Activated CD4-positive, alpha-beta memory T cell treated with anti-CD3 and anti-CD28 coated beads, Interleukin-2, amount 10 ng/mL, durations not matched to agents 7 days and 5 days (primary cell): ENCODE measurements around the gene MON2. TPM values are rescaled to one million over a fixed set of nuclear protein-coding genes. Genes with fewer than 3 reads are reported as not detected.

ENCODE experiments used
- CTCF ChIA-PET: fragments of 350-600 bp; sonication (Branson Sonifier 250); formaldehyde crosslinking; loops from one replicate; lab custom pipeline; 2021; ENCODE audit warnings: antibody characterized with exemption, inconsistent platforms; lab: Charles Lee
- POLR2A ChIA-PET: fragments of 350-600 bp; sonication (Branson Sonifier 250); formaldehyde crosslinking; loops from one replicate; lab custom pipeline; 2021; ENCODE audit warnings: antibody characterized with exemption; lab: Charles Lee
- DNase-seq: peaks from one replicate; pipeline ENCODE4 v3.0.0-alpha.2; 2020
- H3K27ac Mint-ChIP-seq: one replicate; pipeline ENCODE4 v1.8.0; 2021; ENCODE audit warnings: mild to moderate bottlenecking, mixed read lengths
- H3K27me3 Mint-ChIP-seq: one replicate; pipeline ENCODE4 v1.8.0; 2021; ENCODE audit warnings: mixed read lengths
- H3K36me3 Mint-ChIP-seq: one replicate; pipeline ENCODE4 v1.8.0; 2021; ENCODE audit warnings: low read depth, mixed read lengths
- H3K4me1 Mint-ChIP-seq: one replicate; pipeline ENCODE4 v1.8.0; 2021; ENCODE audit warnings: mixed read lengths
- H3K4me3 Mint-ChIP-seq: one replicate; pipeline ENCODE4 v1.8.0; 2021; ENCODE audit warnings: mild to moderate bottlenecking, mixed read lengths
- H3K9me3 Mint-ChIP-seq: one replicate; pipeline ENCODE4 v1.8.0; 2021; ENCODE audit warnings: mixed read lengths
- total RNA-seq, 2 experiments: library from RNA; stranded (reverse); gene quantifications; one replicate each; pipeline ENCODE4 v1.2.3, GENCODE V29; 2021

The MON2 gene
- total RNA-seq, 2 experiments from 2014 or later, result 42.0 to 45.0 TPM

GRCh38 chr12:62627181-62627580 lies 160.6 kb downstream of the MON2 start:
- peaks cover 3% of the 10 kb centered on the region for H3K4me1 Mint-ChIP-seq
- no peak overlapping the region for H3K27ac Mint-ChIP-seq
- no peaks in the 10 kb centered on the region for H3K9me3 Mint-ChIP-seq
- ChIA-PET CTCF (interaction anchor here (1.2 kb wide), 1 partner anchor 192 kb away, joined by 4 read pairs; no protein-coding TSS in a partner anchor), POLR2A (no interaction called here)
- H3K36me3 Mint-ChIP-seq, result no peaks in the 10 kb centered on the region
- H3K4me3 Mint-ChIP-seq, result no peak overlapping the region
- peaks cover 42% of the 10 kb centered on the region for H3K27me3 Mint-ChIP-seq
- DNase-seq, result no peak

DNA sequence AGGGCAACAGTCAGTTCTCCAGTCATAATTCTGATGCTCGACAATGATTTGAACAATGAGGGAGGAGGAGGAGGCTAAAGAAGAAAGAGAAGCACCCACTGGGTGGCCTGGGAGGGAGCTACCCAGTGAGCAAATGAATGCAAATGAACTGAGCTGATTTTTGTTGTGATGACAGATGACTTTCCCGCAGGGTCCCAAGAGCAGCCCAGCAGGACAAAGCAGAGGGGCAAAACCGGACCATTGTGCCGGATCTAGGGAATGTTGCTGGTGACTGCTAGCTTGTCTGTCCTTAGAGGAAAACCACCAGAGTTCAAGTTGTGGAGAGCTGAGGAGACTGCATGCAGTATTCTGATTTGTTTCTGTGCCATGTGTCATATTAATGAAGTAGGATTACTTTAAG lies 162.8 kb downstream of the MON2 start:
- Mint-ChIP-seq H3K27me3 (peaks cover 60% of the 10 kb centered on the region), H3K4me1 (peaks cover 4% of the 10 kb centered on the region), H3K27ac (no peak overlapping the region), H3K36me3 (no peaks in the 10 kb centered on the region), H3K9me3 (no peaks in the 10 kb centered on the region), H3K4me3 (no peak overlapping the region)
- DNase-seq, result no peak
- ChIA-PET CTCF (interaction anchor here (1.1 kb wide), 1 partner anchor 21 kb away, joined by 3 read pairs; no protein-coding TSS in a partner anchor), POLR2A (interaction anchor here (1.0 kb wide), 1 partner anchor 26 kb away, joined by 3 read pairs; no protein-coding TSS in a partner anchor)

DNA sequence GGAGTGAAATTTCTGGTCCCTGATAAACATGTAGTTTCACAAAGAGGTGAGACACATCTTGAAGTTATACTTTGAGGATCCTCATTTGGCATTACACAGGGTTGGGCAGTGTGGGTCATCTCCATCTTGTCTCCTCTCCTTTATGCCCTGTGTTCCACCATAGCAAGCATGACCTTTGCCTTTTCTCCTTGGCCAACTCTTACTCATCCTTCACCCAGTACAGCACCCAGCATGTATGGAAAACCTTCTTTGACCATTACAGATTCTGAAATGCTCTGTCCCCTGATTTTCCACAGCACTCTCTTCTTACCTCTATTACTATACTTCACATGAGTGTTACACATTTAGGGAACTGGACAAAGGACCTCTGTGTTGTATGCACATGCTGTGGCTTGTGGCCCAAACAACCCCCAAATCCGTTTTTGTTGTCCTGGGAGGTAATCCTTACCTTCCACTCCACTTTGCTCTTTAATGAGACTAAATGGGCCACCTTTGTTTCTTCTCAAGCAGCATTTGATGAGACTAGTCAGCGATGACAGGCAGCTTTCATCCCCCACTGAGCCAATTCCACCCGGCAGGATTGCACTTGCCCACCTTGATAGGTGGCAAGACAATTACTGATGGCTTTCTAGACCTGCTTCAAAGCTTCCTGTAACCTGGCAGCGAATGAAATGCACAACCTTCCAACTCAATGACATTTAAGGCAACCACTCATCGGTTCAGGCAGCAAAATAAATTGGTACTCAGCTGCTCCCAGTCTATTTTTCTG lies 163.5 kb downstream of the MON2 start:
- Mint-ChIP-seq H3K4me3 (no peak overlapping the region), H3K4me1 (peaks cover 4% of the 10 kb centered on the region), H3K27ac (no peak overlapping the region), H3K27me3 (peaks cover 63% of the 10 kb centered on the region), H3K9me3 (no peaks in the 10 kb centered on the region), H3K36me3 (no peaks in the 10 kb centered on the region)
- no peak for DNase-seq
- ChIA-PET POLR2A (interaction anchor here (1.0 kb wide), 1 partner anchor 26 kb away, joined by 3 read pairs; no protein-coding TSS in a partner anchor), CTCF (interaction anchor here (1.1 kb wide), 1 partner anchor 21 kb away, joined by 3 read pairs; no protein-coding TSS in a partner anchor)

DNA sequence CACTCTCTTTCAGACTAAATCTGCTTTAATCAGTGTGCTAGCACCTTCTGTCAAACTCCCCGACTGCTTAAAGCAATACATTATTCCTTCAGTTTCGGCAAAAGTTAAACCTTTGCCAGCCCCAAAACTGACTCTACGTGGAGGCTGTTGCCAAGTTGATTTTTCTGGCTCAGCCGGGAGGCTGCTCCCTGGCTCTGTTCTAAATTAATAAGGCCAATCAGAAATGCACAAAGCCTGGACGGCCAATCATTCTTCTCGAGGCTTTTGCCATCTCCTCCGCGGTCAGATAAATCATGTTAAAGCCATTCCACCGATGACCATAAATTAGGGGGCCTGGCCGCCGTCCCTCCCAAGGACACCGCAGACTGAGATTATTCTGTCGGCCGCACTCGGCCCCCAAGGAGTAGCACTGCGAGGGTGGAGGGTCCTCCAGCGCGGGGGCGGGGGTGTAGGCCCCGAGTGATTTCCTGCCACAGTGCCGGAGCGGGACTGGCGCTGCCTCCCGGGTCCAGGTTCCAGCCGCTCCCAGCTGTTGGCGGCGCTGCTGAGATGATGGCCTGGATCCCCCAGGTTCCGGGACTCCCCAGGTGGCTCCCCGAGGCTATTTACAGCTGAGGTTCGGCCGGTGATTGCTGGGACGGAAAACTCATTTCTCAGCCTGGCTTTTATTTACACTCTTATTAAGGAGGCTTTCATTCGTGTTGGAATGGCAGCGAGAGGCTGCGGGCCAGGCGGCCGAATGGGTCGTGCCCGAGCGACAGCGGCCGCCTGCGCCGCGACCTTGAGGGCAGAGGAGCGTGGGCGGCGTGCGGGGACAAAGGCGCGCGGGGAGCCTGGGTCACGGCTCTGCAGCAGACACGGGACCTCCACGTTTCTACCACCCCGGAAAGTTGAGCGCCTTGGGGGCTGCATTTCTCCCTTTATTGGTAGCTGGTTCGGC lies 165.1 kb downstream of the MON2 start:
- Mint-ChIP-seq H3K36me3 (no peaks in the 10 kb centered on the region), H3K4me1 (peaks cover 4% of the 10 kb centered on the region), H3K4me3 (peak overlapping the region; percentile 54), H3K27ac (no peak overlapping the region), H3K9me3 (no peaks in the 10 kb centered on the region), H3K27me3 (peaks cover 71% of the 10 kb centered on the region)
- ChIA-PET POLR2A (interaction anchor here (1.8 kb wide), 1 partner anchor 29 kb away, joined by 7 read pairs; no protein-coding TSS in a partner anchor), CTCF (interaction anchor here (1.1 kb wide), 1 partner anchor 9 kb away, joined by 4 read pairs; no protein-coding TSS in a partner anchor)
- DNase-seq, result no peak

DNA sequence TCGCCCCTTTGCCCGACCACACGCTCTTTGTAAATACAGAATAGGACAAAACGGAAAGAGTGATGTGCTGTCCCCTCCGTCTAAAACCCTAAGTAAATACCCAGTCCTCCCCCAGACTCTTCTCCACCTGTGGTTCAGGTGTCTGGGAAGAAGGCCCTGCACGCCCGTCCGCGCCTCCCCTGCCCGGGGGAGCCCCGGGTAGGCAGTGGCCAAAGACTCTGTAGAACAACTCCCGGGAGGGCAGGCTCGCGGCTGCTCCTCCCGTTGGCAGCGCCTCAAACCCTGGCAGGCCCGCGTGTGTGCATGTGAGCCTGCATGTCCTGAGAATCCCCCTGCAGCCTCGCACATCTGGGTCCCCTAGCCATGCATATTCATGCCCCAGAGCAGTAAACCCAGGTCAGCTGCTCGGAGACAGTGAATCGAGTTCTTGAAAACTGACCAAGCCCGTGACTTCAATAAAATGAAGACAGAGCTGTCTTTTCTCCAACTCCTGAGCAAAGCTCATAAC lies 165.8 kb downstream of the MON2 start:
- H3K9me3 Mint-ChIP-seq, result no peaks in the 10 kb centered on the region
- POLR2A ChIA-PET, result interaction anchor here (1.8 kb wide), 1 partner anchor 30 kb away, joined by 7 read pairs; no protein-coding TSS in a partner anchor
- H3K27ac Mint-ChIP-seq, result no peak overlapping the region
- DNase-seq, result no peak
- no peaks in the 10 kb centered on the region for H3K36me3 Mint-ChIP-seq
- H3K27me3 Mint-ChIP-seq, result peaks cover 69% of the 10 kb centered on the region
- H3K4me1 Mint-ChIP-seq, result peaks cover 4% of the 10 kb centered on the region
- CTCF ChIA-PET, result interaction anchor here (1.1 kb wide), 1 partner anchor 8 kb away, joined by 4 read pairs; no protein-coding TSS in a partner anchor
- H3K4me3 Mint-ChIP-seq, result no peak overlapping the region

DNA sequence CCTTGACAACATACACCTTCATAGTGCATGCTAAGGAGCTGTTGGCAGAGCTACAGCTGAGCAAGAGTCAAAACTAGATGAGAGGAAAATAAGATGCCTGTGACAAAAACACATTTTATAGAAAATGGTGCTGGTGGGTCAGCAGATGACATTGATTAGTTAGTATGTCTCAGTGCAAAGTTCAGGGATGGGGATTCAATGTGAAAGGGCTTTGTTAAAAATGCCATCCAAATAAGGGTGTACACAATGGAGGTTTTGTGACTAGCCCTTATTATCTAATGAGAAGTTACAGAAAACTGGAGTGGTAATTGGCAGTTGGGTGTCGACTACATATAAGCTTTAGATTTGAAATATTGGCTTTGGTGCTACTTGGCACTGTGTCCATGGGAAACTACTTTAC lies 169.0 kb downstream of the MON2 start:
- CTCF ChIA-PET, result interaction anchor here (0.9 to 1.2 kb wide), 2 partner anchors 177 to 198 kb away, joined by 3 read pairs; no protein-coding TSS in a partner anchor
- no peak overlapping the region for H3K27ac Mint-ChIP-seq

GRCh38 chr12:62637679-62638078 lies 171.1 kb downstream of the MON2 start:
- Mint-ChIP-seq H3K36me3 (no peaks in the 10 kb centered on the region), H3K4me1 (peaks cover 16% of the 10 kb centered on the region), H3K27me3 (peaks cover 26% of the 10 kb centered on the region), H3K4me3 (no peak overlapping the region), H3K27ac (no peak overlapping the region), H3K9me3 (no peaks in the 10 kb centered on the region)
- POLR2A ChIA-PET, result interaction anchor here (0.7 kb wide), 1 partner anchor 36 kb away, joined by 3 read pairs; no protein-coding TSS in a partner anchor
- DNase-seq, result no peak
- CTCF ChIA-PET, result interaction anchor here (1.1 kb wide), 1 partner anchor 54 kb away, joined by 3 read pairs; no protein-coding TSS in a partner anchor

More for the DNA sequence above, 169.0 kb downstream of the MON2 start:
- Mint-ChIP-seq H3K4me1 (peaks cover 5% of the 10 kb centered on the region), H3K9me3 (no peaks in the 10 kb centered on the region), H3K4me3 (no peak overlapping the region), H3K27me3 (peaks cover 46% of the 10 kb centered on the region), H3K36me3 (no peaks in the 10 kb centered on the region)
- no peak for DNase-seq
- POLR2A ChIA-PET, result interaction anchor here (0.6 kb wide), 1 partner anchor 15 kb away, joined by 3 read pairs; no protein-coding TSS in a partner anchor

DNA sequence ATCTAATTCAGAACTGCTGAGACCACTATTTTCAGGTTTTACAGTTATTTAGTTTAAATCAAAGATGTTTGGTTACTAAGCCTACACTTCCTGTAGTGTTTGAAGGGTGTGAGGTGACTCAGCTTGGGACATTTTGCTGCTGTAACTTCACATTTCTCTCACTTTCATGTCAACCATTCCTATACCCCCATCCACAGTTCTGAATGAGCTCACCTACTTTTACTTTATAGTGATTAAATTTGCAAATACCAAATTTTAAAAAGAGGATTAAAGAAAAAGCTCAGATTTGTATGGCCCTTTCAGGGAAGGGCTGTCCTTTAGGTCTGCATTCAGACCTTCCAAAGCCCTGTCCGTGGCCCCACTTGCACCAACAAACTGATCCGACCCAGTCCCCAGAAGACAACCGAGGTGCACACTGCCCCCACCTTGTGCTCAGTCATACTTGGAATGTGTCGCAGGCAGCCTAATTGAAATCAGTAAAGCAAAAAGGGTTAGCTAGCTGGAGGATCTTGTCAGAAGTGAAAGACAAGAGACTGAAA lies 174.4 kb downstream of the MON2 start:
- Mint-ChIP-seq H3K36me3 (no peaks in the 10 kb centered on the region), H3K4me1 (peaks cover 16% of the 10 kb centered on the region), H3K9me3 (no peaks in the 10 kb centered on the region), H3K27me3 (peaks cover 2% of the 10 kb centered on the region), H3K27ac (peak overlapping the region; percentile 63), H3K4me3 (peak overlapping the region; percentile 37)
- DNase-seq, result peak; percentile 39
- ChIA-PET POLR2A (interaction anchor here (1.0 to 2.4 kb wide), 4 partner anchors 31 to 174 kb away, joined by 3 to 24 read pairs (median 4); partner anchors contain the start of gene MON2), CTCF (interaction anchor here (0.9 to 2.1 kb wide), 6 partner anchors 8 to 381 kb away, joined by 3 to 6 read pairs (median 4); partner anchors contain the start of gene USP15)

DNA sequence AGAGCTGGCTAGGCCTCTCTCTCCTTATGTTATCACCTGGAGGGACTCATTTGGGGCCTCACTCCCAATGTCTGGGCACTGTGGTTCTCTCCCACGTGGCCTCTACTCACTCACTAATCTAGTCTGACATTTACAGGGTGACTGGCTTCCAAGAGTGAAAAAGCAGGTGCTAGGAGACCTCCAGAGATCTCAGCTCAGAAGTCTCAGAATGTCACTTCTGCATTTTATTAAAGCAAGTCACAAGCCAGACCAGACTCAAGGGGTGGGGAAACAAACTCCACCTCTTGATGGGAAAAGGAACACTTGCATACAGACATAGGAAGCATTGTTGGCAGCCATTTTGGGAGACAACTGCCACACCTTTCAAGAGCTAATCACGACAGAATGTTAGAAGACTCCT lies 175.9 kb downstream of the MON2 start:
- no peaks in the 10 kb centered on the region for H3K36me3 Mint-ChIP-seq
- no peak overlapping the region for H3K27ac Mint-ChIP-seq
- CTCF ChIA-PET, result interaction anchor here (0.9 to 1.5 kb wide), 2 partner anchors 61 to 155 kb away, joined by 4 read pairs; no protein-coding TSS in a partner anchor
- peaks cover 16% of the 10 kb centered on the region for H3K4me1 Mint-ChIP-seq
- no peaks in the 10 kb centered on the region for H3K9me3 Mint-ChIP-seq
- POLR2A ChIA-PET, result no interaction called here
- no peaks in the 10 kb centered on the region for H3K27me3 Mint-ChIP-seq
- H3K4me3 Mint-ChIP-seq, result no peak overlapping the region
- DNase-seq, result no peak

- H3K9me3 Mint-ChIP-seq, result no peaks in the 10 kb centered on the region
These were observed 176.9 kb downstream of the MON2 start for GRCh38 chr12:62643486-62643885.

GRCh38 chr12:62646566-62646965 lies 179.9 kb downstream of the MON2 start:
- Mint-ChIP-seq H3K9me3 (no peaks in the 10 kb centered on the region), H3K4me3 (no peak overlapping the region), H3K36me3 (no peaks in the 10 kb centered on the region), H3K4me1 (peaks cover 6% of the 10 kb centered on the region), H3K27me3 (no peaks in the 10 kb centered on the region), H3K27ac (no peak overlapping the region)
- ChIA-PET CTCF (no interaction called here), POLR2A (no interaction called here)
- DNase-seq, result no peak

More at GRCh38 chr12:62643486-62643885, 176.9 kb downstream of the MON2 start:
- no peaks in the 10 kb centered on the region for H3K27me3 Mint-ChIP-seq
- H3K27ac Mint-ChIP-seq, result no peak overlapping the region
- H3K36me3 Mint-ChIP-seq, result no peaks in the 10 kb centered on the region
- no peak overlapping the region for H3K4me3 Mint-ChIP-seq
- CTCF ChIA-PET, result no interaction called here
- H3K4me1 Mint-ChIP-seq, result peaks cover 16% of the 10 kb centered on the region
- DNase-seq, result no peak
- POLR2A ChIA-PET, result no interaction called here

DNA sequence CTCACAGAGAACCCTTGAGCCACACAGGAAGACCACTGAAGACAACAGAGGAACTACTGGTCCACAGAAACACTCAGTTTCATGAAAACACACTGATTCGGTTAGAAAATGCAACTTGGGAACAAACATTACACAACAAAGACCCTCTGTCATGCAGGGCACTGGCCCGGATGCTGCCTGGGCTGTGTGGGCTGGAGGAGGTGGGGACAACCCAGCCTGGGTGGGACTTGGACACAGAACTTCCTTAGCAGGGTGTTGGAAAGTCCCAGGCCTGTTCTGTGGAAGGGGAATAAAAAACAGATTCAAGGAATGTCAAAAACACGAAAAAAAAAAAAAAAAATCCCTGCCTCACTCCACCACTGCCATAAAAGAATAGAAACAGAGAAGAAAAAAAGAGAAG lies 181.0 kb downstream of the MON2 start:
- Mint-ChIP-seq H3K9me3 (no peaks in the 10 kb centered on the region), H3K27me3 (no peaks in the 10 kb centered on the region), H3K36me3 (no peaks in the 10 kb centered on the region), H3K4me1 (no peaks in the 10 kb centered on the region), H3K4me3 (no peak overlapping the region), H3K27ac (no peak overlapping the region)
- DNase-seq, result no peak
- POLR2A ChIA-PET, result no interaction called here
- CTCF ChIA-PET, result no interaction called here
